ENCODE measurements around the gene ING4.

GRCh38 chr12:6676962-6677361, 14.0 kb upstream of the ING4 start:
- TF ChIP-seq TAF1 (IDR thresholded peaks at IDR 0.05; ENCODE audit: borderline replicate concordance, low read depth, low read length) (no peak), CTCF (IDR thresholded peaks at IDR 0.05) (no peak), SMC3 (IDR thresholded peaks at IDR 0.05; ENCODE audit: low read depth, low read length) (no peak), PBX3 (IDR thresholded peaks at IDR 0.05) (no peak), NRF1 (IDR thresholded peaks at IDR 0.05; ENCODE audit: low read depth, low read length) (no peak), REST (IDR thresholded peaks at IDR 0.05; ENCODE audit: low read depth, low read length) (no peak), SIN3A (IDR thresholded peaks at IDR 0.05; ENCODE audit: borderline replicate concordance, low read depth, low read length) (no peak), RAD21 (IDR thresholded peaks at IDR 0.05; ENCODE audit: low read length) (no peak), EP300 (IDR thresholded peaks at IDR 0.05; ENCODE audit: borderline replicate concordance in 1 of 2, low read depth in 1 of 2, low read length in 1 of 2) (no peak), CHD2 (IDR thresholded peaks at IDR 0.05; ENCODE audit: low read length, partially characterized antibody) (no peak), FOXM1 (IDR thresholded peaks at IDR 0.05; ENCODE audit: low read depth) (no peak), RCOR1 (IDR thresholded peaks at IDR 0.05; ENCODE audit: low read length) (no peak)

Data from SK-N-SH (cell line).